GM19193 (cell line): ENCODE data around the gene TAC3.

Source experiments
- POLR2A ChIP-seq: IDR thresholded peaks from 4 replicates; pipeline ENCODE4 v1.6.1; 2011; ENCODE audit not compliant: insufficient read depth, insufficient read length; ENCODE audit errors: extremely low read depth

The TAC3 gene

DNA sequence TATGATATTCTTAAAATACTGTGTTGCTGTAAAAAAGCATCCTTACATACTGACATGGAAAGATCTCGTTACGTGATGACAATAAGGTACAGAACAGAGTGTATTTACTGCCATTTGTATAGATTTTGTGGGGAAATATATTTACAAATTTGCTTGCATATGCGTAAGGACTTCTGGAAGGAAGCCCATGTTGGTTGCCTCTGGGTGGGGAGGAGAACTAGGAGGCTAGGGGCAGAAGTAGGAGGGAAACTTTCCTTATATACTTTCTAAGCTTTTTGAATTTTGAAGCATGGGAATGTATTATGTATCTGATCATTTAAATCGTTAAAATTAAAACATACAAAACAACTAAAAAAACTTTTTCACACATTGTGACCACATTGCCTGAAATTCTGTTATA lies 23.9 kb upstream of the TAC3 start:
- TF ChIP-seq POLR2A = no peak

DNA sequence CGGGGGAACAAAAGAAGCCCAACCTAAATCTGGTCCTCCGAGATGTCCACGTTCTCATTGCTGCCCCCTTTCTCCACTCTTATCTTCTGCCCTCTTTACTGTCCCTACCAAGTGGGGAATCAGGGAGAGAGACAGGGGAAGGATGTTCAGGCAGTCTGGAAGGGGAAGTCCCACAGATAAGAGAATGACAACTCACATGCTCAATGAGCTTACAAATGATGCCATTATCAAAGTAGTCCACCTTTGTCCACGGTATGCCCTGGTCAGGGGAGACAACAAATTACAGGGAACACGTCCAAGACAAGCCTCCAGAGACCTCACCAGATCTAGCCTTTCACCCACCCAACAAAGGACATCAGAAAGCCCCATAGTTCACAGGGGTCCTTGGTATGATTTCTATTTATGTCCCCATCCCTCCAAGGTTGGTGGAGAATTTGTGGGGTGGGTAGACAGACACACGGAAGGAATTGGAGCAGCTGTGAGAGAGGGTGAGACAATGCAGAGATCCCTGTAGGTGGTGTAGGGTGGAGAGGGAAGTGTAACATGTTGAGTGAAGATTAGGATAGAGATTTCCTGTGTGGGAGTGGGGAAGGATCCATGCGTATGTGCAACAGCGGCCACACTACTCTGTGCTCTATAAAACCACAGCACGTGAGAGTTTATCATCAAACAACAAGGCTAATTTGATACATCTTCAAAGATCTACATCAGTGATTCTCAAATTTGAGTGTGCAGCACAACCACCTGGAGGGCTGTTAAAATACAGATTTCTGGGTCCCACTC lies 22.9 kb upstream of the TAC3 start:
- TF ChIP-seq POLR2A = no peak

DNA sequence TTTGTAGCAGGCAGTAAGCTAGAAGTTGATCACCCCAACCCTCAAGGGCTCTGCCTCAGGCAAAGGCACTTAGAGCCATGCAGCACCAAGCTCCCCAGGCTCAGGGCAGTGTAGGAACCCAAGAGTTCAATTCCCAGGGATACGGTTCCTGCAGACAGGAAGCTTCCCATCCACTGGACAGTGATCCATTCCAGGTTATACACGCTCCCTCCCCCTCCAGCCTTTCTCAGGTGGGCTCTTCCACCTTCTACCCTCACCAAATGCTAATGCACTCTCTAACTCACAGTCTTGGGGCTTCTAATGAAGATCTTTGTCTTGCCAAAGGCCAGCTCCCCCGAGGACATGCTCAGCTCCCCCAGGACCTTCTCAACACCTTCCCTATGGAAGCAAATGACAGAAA lies 20.9 kb upstream of the TAC3 start:
- TF ChIP-seq POLR2A = no peak

DNA sequence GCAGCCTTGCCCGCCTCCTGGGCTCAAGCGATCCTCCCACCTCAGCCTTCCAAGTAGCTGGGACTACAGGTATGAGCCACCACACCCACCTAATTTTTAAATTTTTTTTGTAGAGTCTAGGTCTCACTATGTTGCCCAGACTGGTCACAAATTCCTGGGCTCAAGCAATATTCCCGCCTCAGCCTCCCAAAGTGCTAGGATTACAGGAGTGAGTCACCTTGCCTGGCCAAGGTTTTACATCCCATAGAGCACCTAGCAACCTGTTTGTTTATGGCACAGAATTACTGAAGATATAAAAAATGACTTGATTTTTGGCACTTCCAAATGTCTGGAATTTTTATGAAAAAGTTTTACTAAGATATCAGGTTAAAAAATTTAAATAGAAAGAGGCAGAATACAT lies 17.1 kb upstream of the TAC3 start:
- TF ChIP-seq POLR2A = no peak

DNA sequence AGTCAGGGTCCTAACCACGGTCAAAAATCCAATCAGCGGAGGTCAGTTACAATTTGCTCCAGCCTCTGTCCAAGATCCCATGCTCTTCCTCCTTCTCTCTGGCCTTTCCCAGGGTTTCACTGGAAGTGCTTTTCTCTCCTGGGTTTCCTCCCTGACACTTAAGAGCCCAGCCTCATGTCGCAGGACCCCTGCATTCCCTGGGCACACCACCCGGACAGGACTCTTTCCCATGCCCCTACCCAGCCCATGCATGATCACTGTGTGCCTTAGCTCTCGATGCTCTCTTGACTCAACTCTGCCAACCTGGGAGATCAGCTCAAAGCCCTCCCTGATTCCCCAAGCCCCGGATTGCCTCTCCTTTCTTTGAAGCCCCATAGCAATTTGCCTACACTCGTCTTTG lies 15.5 kb upstream of the TAC3 start:
- TF ChIP-seq POLR2A = no peak

DNA sequence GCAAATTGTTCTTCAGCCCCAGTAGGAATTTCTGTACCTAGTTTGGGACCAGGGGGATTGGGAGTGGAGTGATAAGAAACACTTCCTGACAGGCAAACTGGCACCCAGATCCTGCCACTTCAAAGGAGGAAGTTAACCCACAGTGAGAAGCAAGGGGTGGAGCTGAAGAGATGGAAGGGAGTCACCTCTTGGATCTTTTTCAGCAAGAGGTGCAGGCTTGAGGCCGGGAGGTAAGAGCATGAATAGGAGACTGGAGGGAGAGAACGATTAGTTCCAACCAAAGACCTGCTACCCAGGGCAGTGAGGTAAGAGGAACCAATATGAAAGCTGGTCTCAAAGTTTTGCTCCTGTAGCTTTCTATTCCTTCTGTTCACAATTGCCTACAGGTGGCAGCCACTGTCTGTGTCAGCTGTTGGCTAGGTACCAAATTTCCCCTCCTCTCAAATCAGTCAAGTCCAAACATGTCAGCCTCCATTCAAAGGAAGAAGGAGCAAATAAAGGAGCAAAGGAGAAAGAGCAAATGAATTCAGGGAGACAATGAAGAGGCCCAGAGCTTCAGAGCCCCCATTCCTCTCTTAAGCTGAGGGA lies 14.9 kb upstream of the TAC3 start:
- no peak for TF ChIP-seq POLR2A

DNA sequence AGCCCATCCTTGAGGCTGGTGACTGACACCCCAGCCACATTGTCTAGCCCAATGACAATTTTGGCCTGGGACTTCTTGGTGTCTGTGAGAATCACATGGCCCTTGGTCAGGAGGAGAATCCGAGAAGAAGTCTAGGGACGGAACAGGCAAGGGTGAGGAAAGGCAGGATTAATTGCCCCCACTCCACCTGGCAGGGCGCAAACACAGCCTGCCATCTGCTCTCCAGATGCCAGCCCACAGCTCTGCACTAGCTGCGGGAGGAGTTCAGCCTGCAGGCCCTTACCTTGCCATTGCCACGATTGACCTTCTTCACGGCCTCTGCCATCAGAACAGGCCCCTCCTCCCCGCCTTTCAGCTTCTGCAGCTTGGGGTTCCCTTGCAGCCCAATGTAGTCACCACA lies 13.1 kb upstream of the TAC3 start:
- TF ChIP-seq POLR2A = no peak

DNA sequence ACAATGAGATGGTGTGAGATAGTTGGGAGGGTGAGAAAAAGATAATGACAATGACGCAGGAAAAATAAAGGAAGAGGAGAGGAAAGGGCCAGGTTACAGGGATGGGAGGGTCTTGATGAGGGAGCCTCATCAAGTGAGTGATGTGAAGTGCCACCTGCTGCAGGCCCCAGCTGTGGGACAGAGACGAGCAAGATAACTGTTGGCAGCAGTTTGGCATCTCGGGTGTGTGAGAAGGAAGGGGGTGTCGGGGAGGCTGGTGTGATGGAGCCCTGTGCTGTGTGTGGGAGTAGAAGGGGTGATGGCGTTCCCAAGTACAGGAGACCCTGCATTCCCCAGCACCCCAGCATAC lies 11.4 kb upstream of the TAC3 start:
- TF ChIP-seq POLR2A = no peak

DNA sequence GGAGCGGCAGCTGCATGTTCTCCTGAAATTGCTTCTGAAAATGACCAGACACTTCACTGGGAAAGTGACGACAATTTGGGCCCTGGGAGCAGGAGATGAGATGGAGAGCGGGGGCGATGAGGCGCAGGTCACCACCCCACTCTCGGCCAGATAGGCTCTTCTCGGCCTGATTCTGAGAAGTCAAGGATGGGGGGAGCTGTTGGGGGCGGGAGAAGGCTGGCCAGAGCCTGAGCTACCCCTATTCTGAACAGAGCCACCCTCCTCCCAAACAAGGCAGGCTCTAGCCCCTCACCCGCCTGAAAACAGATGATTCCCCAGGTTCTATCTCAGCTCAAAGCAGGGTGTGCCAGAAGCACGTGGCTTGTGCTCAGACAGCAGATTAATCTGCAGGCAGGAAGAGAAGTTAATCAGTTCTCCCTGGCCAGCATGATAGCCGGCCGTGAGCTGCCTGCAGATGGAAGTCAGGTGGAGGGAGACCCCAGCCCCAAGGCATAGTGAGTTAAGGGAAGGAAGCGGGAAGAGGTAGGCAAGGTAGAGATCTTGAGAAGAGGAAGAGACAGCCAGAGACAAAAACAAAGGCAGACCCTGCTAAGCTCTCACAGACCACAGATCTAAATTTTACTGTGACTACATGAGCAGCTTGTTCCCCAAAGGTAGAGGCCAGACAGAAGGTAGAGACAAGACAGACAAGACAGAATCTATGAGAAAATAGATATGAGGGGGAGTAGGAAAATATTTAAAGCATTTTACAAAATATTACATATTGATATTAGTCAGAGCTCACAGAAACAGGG lies 10.9 kb upstream of the TAC3 start:
- no peak for TF ChIP-seq POLR2A

DNA sequence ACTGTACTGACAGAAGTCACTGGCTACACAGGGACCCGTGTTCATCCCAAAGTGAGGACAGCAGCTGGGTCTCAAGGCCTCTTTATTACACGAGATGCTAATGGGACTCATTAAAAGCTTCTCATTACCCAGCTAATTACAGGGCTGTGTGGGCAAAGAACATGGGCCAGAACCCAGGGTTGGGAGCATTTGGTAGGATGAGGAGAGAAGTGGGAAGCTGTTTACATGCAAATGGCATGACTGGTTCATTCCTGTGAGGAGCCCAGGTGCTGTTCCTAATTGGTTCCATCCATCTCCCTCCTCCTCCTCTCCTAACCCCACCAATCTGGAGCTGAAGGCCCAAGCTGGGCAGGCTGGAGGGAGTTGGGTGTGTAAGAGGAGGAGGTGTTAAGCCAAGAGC lies 8.9 kb upstream of the TAC3 start:
- no peak for TF ChIP-seq POLR2A

DNA sequence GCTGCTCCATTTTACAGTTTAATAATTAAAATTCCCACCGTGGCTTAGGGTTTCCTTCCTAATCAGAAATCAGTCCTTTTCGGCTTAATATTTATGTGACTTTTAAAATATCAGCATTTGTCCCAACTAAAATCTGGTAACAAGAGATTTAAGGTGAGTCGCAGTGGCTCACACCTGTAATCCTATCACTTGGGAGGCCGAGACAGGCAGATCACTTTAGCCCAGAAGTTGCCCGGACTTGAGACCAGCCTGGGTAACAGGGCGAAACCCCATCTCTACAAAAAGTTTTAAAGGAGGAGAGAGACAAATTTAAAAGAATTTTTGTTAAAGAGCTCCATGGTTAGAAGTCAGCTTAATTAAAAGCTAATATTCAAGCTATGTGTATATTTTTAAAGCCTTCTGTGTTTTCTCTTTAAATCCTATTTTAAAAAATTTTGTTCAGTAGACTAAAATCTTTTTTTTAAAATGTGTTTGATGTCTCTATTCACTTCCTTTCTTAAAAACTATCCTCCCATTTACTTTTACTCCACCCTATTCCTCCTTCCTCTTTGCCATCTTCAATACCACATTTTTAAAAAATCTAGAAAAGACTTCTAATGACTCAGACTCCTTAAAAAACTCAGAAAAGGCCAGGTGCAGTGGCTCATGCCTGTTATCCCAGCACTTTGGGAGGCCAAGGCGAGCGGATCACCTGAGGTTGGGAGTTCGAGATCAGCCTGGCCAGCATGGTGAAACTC lies 3.8 kb upstream of the TAC3 start:
- TF ChIP-seq POLR2A = no peak

DNA sequence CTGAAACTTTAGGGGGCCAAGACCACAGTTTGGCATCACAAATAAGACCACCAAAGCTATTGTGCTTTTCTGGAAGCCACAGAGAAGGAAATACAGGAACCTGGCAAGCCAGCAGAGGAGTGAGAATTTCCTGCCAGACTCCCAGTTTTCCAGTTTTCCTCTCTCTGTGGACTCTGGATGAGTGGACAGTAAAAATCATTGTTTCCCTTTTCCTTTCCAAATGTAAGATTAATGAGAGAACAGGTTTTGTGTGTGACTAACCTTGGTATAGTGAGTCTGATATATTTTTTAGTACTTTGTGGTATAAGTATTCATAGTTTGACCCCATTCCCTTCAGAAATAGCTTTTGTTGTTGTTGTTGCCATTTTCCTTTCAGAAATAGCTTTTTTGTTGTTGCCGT lies 2.6 kb upstream of the TAC3 start:
- no peak for TF ChIP-seq POLR2A

DNA sequence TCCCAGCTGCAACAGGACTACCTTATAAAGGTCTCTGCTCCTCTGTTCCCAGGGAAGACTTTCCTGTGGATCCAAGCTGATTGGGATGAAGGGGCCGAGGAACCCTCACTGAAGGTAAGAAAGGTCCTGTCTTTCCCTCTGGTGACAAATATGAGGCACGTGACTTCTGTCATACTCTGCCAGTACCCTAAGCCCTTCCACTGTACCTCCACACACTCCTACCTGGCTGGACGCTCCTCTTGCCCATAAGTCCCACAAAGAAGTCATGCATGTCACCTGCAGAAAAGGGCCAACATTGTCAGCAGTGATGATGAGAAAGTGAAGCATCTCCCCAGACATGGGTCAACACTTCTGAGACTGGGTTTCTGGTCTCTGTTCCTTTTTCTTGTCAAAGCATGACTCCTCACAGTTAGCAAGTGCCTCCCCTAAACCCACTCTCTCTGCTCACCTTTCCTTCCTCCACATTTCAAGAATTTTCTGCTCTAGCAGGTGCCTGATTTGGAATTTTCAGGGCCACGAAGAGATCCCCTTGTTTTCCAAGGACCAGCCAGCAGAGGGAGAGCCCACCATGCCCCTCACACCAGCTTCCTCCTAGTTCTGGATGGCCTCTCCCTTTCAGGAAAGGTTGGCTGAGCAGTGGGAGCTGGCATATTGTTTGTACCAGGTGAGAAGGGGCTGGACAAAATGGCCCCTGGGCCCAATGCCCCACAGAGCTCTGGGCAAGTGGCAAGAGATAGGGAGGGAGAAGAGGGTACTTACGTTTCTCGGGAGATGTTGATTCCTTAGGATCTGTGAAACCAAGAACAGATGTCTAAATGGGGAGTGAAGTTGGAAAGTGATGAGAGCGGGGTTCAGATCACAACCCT lies 3.5 kb downstream of the TAC3 start:
- TF ChIP-seq POLR2A = no peak
